ENCODE data around the gene DBX1. TPM values are rescaled to one million over a fixed set of nuclear protein-coding genes. Genes with fewer than 3 reads are reported as not detected.

Gene DBX1
- polyA plus RNA-seq, 1 donor (not counting 4 experiments of a cell fraction or from before 2014, with no cell fraction given), result not detected

GRCh38 chr11:20120134-20120925, 39.9 kb downstream of the DBX1 start:
- H3K9ac ChIP-seq (ENCODE audit: control insufficient read depth, extremely low read depth, insufficient read depth, low read length), result no peak overlapping the region
- H3K4me3 ChIP-seq (ENCODE audit: control insufficient read depth in 2 of 3, extremely low read depth in 1 of 3, insufficient read depth in 2 of 3, low read depth in 1 of 3, low read length in 3 of 3), result no peak overlapping the region
- no peaks in the 10 kb centered on the region for H3K79me2 ChIP-seq (ENCODE audit: control insufficient read depth, insufficient read depth, low read length)
- TF ChIP-seq CTCF (optimal IDR thresholded peaks at IDR 0.05 in 1 of 3, IDR thresholded peaks at IDR 0.05 in 1 of 3, conservative IDR thresholded peaks at IDR 0.05 in 1 of 3; ENCODE audit: extremely low read depth in 1 of 3, insufficient read depth in 2 of 3, low read length in 3 of 3), result no peak
- TF ChIP-seq EZH2 (IDR thresholded peaks at IDR 0.05; ENCODE audit: low read length), result no peak
- no peaks in the 10 kb centered on the region for H3K9me3 ChIP-seq (ENCODE audit: control insufficient read depth, low read depth, low read length)
- dilution Hi-C loops (cut with MboI; ENCODE audit: extremely low pct_ligation_motif_present, low sequenced_read_pairs), result no loop called here
- H3K27ac ChIP-seq (ENCODE audit: control insufficient read depth, insufficient read depth, low read length), result no peak overlapping the region
- H3K9me1 ChIP-seq (ENCODE audit: control insufficient read depth, extremely low read depth, insufficient read depth, low read length), result no peaks in the 10 kb centered on the region
- DNase-seq (ENCODE audit: low read depth, low spot score), result no peak
- H2AFZ ChIP-seq (ENCODE audit: control insufficient read depth, low read length), result no peak overlapping the region
- no peaks in the 10 kb centered on the region for H4K20me1 ChIP-seq (ENCODE audit: control insufficient read depth, extremely low read depth, insufficient read depth, low read length)
- H3K27me3 ChIP-seq (ENCODE audit: control insufficient read depth, extremely low read depth, insufficient read depth, low read length), result no peaks in the 10 kb centered on the region
- peaks cover 8 to 16% of the 10 kb centered on the region in 2 experiments for H3K36me3 ChIP-seq (ENCODE audit: control insufficient read depth in 2 of 2, extremely low read depth in 1 of 2, insufficient read depth in 2 of 2, low read length in 2 of 2)
- no peak overlapping the region for H3K4me2 ChIP-seq (ENCODE audit: control insufficient read depth, extremely low read depth, insufficient read depth, low read depth, low read length)
- H3K4me1 ChIP-seq (ENCODE audit: control insufficient read depth, extremely low read depth, insufficient read depth, low read length), result no peaks in the 10 kb centered on the region
- no peak for FAIRE-seq

- peaks cover 12 to 16% of the 10 kb centered on the region in 2 experiments for H3K36me3 ChIP-seq (ENCODE audit: control insufficient read depth in 2 of 2, extremely low read depth in 1 of 2, insufficient read depth in 2 of 2, low read length in 2 of 2)
- no peak for FAIRE-seq
- no peak for TF ChIP-seq EZH2 (IDR thresholded peaks at IDR 0.05; ENCODE audit: low read length)
- TF ChIP-seq CTCF (optimal IDR thresholded peaks at IDR 0.05 in 1 of 3, IDR thresholded peaks at IDR 0.05 in 1 of 3, conservative IDR thresholded peaks at IDR 0.05 in 1 of 3; ENCODE audit: extremely low read depth in 1 of 3, insufficient read depth in 2 of 3, low read length in 3 of 3), result no peak
Measured at GRCh38 chr11:20119315-20119714, 41.0 kb downstream of the DBX1 start.

More at GRCh38 chr11:20119315-20119714, 41.0 kb downstream of the DBX1 start:
- Histone ChIP-seq H2AFZ (ENCODE audit: control insufficient read depth, low read length) (no peak overlapping the region), H3K27ac (ENCODE audit: control insufficient read depth, insufficient read depth, low read length) (no peak overlapping the region), H3K27me3 (ENCODE audit: control insufficient read depth, extremely low read depth, insufficient read depth, low read length) (no peaks in the 10 kb centered on the region), H3K79me2 (ENCODE audit: control insufficient read depth, insufficient read depth, low read length) (no peaks in the 10 kb centered on the region), H3K4me2 (ENCODE audit: control insufficient read depth, extremely low read depth, insufficient read depth, low read depth, low read length) (no peak overlapping the region), H3K9me1 (ENCODE audit: control insufficient read depth, extremely low read depth, insufficient read depth, low read length) (no peaks in the 10 kb centered on the region), H4K20me1 (ENCODE audit: control insufficient read depth, extremely low read depth, insufficient read depth, low read length) (no peaks in the 10 kb centered on the region), H3K4me1 (ENCODE audit: control insufficient read depth, extremely low read depth, insufficient read depth, low read length) (no peaks in the 10 kb centered on the region), H3K4me3 (ENCODE audit: control insufficient read depth in 2 of 3, extremely low read depth in 1 of 3, insufficient read depth in 2 of 3, low read depth in 1 of 3, low read length in 3 of 3) (no peak overlapping the region), H3K9me3 (ENCODE audit: control insufficient read depth, low read depth, low read length) (no peaks in the 10 kb centered on the region), H3K9ac (ENCODE audit: control insufficient read depth, extremely low read depth, insufficient read depth, low read length) (no peak overlapping the region)
- dilution Hi-C loops (cut with MboI; ENCODE audit: extremely low pct_ligation_motif_present, low sequenced_read_pairs), result no loop called here
- no peak for DNase-seq (ENCODE audit: low read depth, low spot score)
